ENCODE data around the gene PTTG1. TPM values are rescaled to one million over a fixed set of nuclear protein-coding genes. Genes with fewer than 3 reads are reported as not detected.

PTTG1 gene
- total RNA-seq, 6 experiments from 2014 or later = 83.4 to 213 (median 194) TPM

DNA sequence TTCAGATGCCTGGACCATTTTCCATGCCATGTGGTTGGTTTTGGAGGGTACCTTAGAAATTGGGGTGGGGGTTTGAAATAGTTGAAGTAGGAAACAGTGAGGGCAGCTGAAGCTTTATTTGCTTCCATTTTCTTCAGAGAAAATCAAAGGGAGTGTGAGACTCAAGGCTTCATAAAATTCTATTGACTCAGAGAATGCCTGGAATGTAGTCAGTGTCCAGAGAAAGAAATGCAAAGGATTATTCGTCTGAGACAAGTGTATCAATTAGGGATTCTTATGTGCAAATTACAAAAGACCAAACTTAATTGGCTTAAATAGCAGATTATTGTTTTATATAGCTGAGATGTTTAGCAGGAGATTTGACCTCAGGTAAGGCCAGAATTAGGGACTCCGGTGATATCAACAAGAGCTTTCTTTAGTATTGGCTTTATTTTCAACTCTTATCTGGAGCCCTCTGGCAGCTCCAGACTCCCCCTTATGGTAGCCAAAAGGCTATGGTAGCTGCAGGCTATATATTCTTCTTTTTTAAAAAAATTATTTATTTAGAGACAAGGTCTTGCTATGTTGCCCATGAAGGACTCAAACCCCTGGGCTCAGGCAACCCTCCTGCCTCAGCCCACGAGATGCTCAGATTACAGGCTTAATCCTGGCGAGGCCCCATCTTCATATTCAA is 38.9 kb downstream of the PTTG1 start:
- Mint-ChIP-seq H3K9me3 (no peaks in the 10 kb centered on the region), H3K27me3 (ENCODE audit: insufficient read depth) (peaks cover 14% of the 10 kb centered on the region; the same call in 1 of the 2 replicates), H3K4me3 (no peak overlapping the region; the same call in 1 of the 2 replicates), H3K27ac (no peak overlapping the region; the same call in 1 of the 2 replicates), H3K36me3 (ENCODE audit: low read depth) (no peaks in the 10 kb centered on the region), H3K4me1 (ENCODE audit: low read depth) (peaks cover 42% of the 10 kb centered on the region)
- no peak for DNase-seq
- peak; percentile 58 for TF ChIP-seq CTCF (IDR thresholded peaks at IDR 0.05)

- DNase-seq = no peak
- Mint-ChIP-seq H3K4me3 (no peak overlapping the region), H3K36me3 (ENCODE audit: low read depth) (no peaks in the 10 kb centered on the region), H3K4me1 (ENCODE audit: low read depth) (peaks cover 49% of the 10 kb centered on the region), H3K27me3 (ENCODE audit: insufficient read depth) (peaks cover 7% of the 10 kb centered on the region; the same call in 1 of the 2 replicates), H3K9me3 (no peaks in the 10 kb centered on the region), H3K27ac (no peak overlapping the region)
- TF ChIP-seq CTCF (IDR thresholded peaks at IDR 0.05) = no peak
Measured at GRCh38 chr5:160461378-160461777, 39.7 kb downstream of the PTTG1 start.

GRCh38 chr5:160462167-160462566 is 40.5 kb downstream of the PTTG1 start:
- Mint-ChIP-seq H3K4me1 (ENCODE audit: low read depth) (peaks cover 57% of the 10 kb centered on the region), H3K27ac (no peak overlapping the region), H3K9me3 (no peaks in the 10 kb centered on the region), H3K36me3 (ENCODE audit: low read depth) (no peaks in the 10 kb centered on the region), H3K4me3 (no peak overlapping the region), H3K27me3 (ENCODE audit: insufficient read depth) (peaks cover 5% of the 10 kb centered on the region; the same call in 1 of the 2 replicates)
- no peak for TF ChIP-seq CTCF (IDR thresholded peaks at IDR 0.05)
- no peak for DNase-seq

DNA sequence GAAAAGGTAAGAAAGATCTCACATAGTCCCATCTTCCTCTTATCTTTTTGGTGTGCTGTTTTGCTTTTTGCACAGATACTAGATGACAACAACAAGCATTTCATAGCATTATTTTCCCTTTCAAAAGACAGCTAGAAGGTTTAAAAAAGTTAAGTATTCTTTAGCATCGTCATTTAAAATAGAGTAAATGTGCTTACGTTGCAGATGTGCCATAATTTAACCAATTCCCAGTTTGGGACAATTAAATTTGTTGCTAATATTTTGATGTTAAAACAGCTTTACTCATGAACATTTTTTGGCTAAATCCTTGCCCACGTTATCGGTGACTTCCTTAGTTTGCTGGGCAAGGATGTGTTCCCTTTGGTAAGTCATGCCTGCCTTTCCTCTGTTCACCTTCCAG is 41.6 kb downstream of the PTTG1 start:
- Mint-ChIP-seq H3K27me3 (ENCODE audit: insufficient read depth) (peaks cover 5% of the 10 kb centered on the region; the same call in 1 of the 2 replicates), H3K36me3 (ENCODE audit: low read depth) (no peaks in the 10 kb centered on the region), H3K4me3 (peak overlapping the region; percentile 26; the same call in 1 of the 2 replicates), H3K4me1 (ENCODE audit: low read depth) (peaks cover 68% of the 10 kb centered on the region), H3K27ac (peak overlapping the region; percentile 48; the same call in 1 of the 2 replicates), H3K9me3 (no peaks in the 10 kb centered on the region)
- no peak for TF ChIP-seq CTCF (IDR thresholded peaks at IDR 0.05)
- DNase-seq = no peak

GRCh38 chr5:160463740-160464465 is 42.2 kb downstream of the PTTG1 start:
- Mint-ChIP-seq H3K9me3 (no peaks in the 10 kb centered on the region), H3K36me3 (ENCODE audit: low read depth) (no peaks in the 10 kb centered on the region), H3K27me3 (ENCODE audit: insufficient read depth) (peaks cover 2% of the 10 kb centered on the region; the same call in 1 of the 2 replicates), H3K4me1 (ENCODE audit: low read depth) (peaks cover 74% of the 10 kb centered on the region), H3K27ac (peak overlapping the region; percentile 48), H3K4me3 (peak overlapping the region; percentile 26; the same call in 1 of the 2 replicates)
- TF ChIP-seq CTCF (IDR thresholded peaks at IDR 0.05) = no peak
- DNase-seq = peak; percentile 87
